ENCODE measurements around the gene ASB1.
"Not testable (repeated sequence)": the region's sequence is repeated elsewhere in the genome, so short reads cannot be mapped to it uniquely, and the experiment has no call there.

Gene ASB1

GRCh38 chr2:238404406-238405216 is 22.1 kb upstream of the ASB1 start:
- DNase-seq (ENCODE audit: low spot score) = no peak

GRCh38 chr2:238405217-238405555 is 21.5 kb upstream of the ASB1 start:
- DNase-seq (ENCODE audit: low spot score) = not testable (repeated sequence)

- DNase-seq (ENCODE audit: low spot score) = no peak
These were observed 20.3 kb upstream of the ASB1 start for GRCh38 chr2:238406221-238406997.

- DNase-seq (ENCODE audit: low spot score) = no peak
These were observed 19.8 kb upstream of the ASB1 start for GRCh38 chr2:238406998-238407285.

GRCh38 chr2:238407566-238407965 is 19.2 kb upstream of the ASB1 start:
- DNase-seq (ENCODE audit: low spot score) = no peak

- peak; percentile 42 for DNase-seq (ENCODE audit: low spot score)
These were observed 17.9 kb upstream of the ASB1 start for GRCh38 chr2:238408615-238409340.

- DNase-seq (ENCODE audit: low spot score) = no peak
These were observed 17.2 kb upstream of the ASB1 start for GRCh38 chr2:238409341-238410199.

GRCh38 chr2:238412067-238412767 is 14.5 kb upstream of the ASB1 start:
- DNase-seq (ENCODE audit: low spot score) = no peak

GRCh38 chr2:238413368-238413767 is 13.4 kb upstream of the ASB1 start:
- DNase-seq (ENCODE audit: low spot score) = no peak

- DNase-seq (ENCODE audit: low spot score) = peak; percentile 57
These were observed 11.5 kb upstream of the ASB1 start for GRCh38 chr2:238415036-238415764.

- no peak for DNase-seq (ENCODE audit: low spot score)
These were observed 10.8 kb upstream of the ASB1 start for GRCh38 chr2:238415893-238416292.

- DNase-seq (ENCODE audit: low spot score) = no peak
These were observed 8.3 kb upstream of the ASB1 start for GRCh38 chr2:238418196-238418998.

GRCh38 chr2:238418999-238419546 is 7.7 kb upstream of the ASB1 start:
- DNase-seq (ENCODE audit: low spot score) = no peak

- DNase-seq (ENCODE audit: low spot score) = no peak
These were observed 6.3 kb upstream of the ASB1 start for GRCh38 chr2:238420442-238420841.

GRCh38 chr2:238420878-238421694 is 5.6 kb upstream of the ASB1 start:
- DNase-seq (ENCODE audit: low spot score) = peak; percentile 44

GRCh38 chr2:238421695-238422035 is 5.1 kb upstream of the ASB1 start:
- DNase-seq (ENCODE audit: low spot score) = peak; percentile 50

- DNase-seq (ENCODE audit: low spot score) = peak; percentile 41
These were observed 4.4 kb upstream of the ASB1 start for GRCh38 chr2:238422285-238422684.

- no peak for DNase-seq (ENCODE audit: low spot score)
These were observed 3.8 kb upstream of the ASB1 start for GRCh38 chr2:238422940-238423339.

All from ecto neural progenitor cell (in vitro differentiated cells).